H1 (cell line): Measurements from ENCODE around the gene LPP. TPM values are rescaled to one million over a fixed set of nuclear protein-coding genes. Genes with fewer than 3 reads are reported as not detected.

ENCODE experiments used
- CTCF ChIA-PET: fragments of 300-600 bp; sonication (Branson Sonifier 250); formaldehyde crosslinking; loops from one replicate; lab custom pipeline; 2021; ENCODE audit not compliant: partially characterized antibody; lab: Charles Lee
- POLR2A ChIA-PET: fragments of 300-600 bp; sonication (Branson Sonifier 250); formaldehyde crosslinking; loops from one replicate; lab custom pipeline; 2021; ENCODE audit warnings: inconsistent platforms; ENCODE audit not compliant: partially characterized antibody; lab: Charles Lee
- DNase-seq, 2 experiments: peaks; one replicate each; pipeline versions ENCODE4 v3.0.0 to v3.0.0-alpha.2; 2010 to 2022; ENCODE audit warnings: low spot score in 2 of 2, low read depth in 1 of 2, mixed read lengths in 1 of 2
- FAIRE-seq: peaks from 2 replicates; lab custom pipeline; 2011; peaks lifted over from hg19 to GRCh38; lab: Jason Lieb, UNC
- H2AFZ ChIP-seq: 2 replicates; pipeline ENCODE4 v1.8.1; 2012; ENCODE audit warnings: low read length, inconsistent platforms
- H2AK5ac ChIP-seq: 2 replicates; pipeline ENCODE4 v1.6.1; 2013; ENCODE audit warnings: low read depth, low read length
- H2BK120ac ChIP-seq: replicated peaks from 2 replicates; pipeline ENCODE3; 2013; ENCODE audit warnings: low read depth, low read length, inconsistent platforms
- H2BK12ac ChIP-seq: 2 replicates; pipeline ENCODE4 v1.6.1; 2013; ENCODE audit warnings: low read depth, low read length
- H2BK15ac ChIP-seq: 2 replicates; pipeline ENCODE4 v1.6.1; 2013; ENCODE audit warnings: low read length
- H2BK20ac ChIP-seq: 2 replicates; pipeline ENCODE4 v1.6.1; 2013; ENCODE audit warnings: low read length
- H2BK5ac ChIP-seq: 2 replicates; pipeline ENCODE4 v1.6.1; 2013; ENCODE audit warnings: low read depth, low read length
- H3K14ac ChIP-seq: 2 replicates; pipeline ENCODE4 v1.6.1; 2013; ENCODE audit warnings: inconsistent platforms; ENCODE audit not compliant: insufficient read length
- H3K18ac ChIP-seq: 2 replicates; pipeline ENCODE4 v1.6.1; 2013; ENCODE audit warnings: low read length; ENCODE audit errors: extremely low read depth
- H3K23ac ChIP-seq: 2 replicates; pipeline ENCODE4 v1.6.1; 2013; ENCODE audit warnings: inconsistent platforms; ENCODE audit not compliant: insufficient read length
- H3K23me2 ChIP-seq: 2 replicates; pipeline ENCODE4 v1.6.1; 2013; ENCODE audit warnings: low read depth, low read length
- H3K27ac ChIP-seq: 2 replicates; pipeline ENCODE4 v1.6.1; 2011; ENCODE audit warnings: low read depth, low read length, inconsistent platforms
- H3K27me3 ChIP-seq, 4 experiments: replicated peaks in 1 of 4; 1 replicate in 1 of 4; 2 replicates in 3 of 4; pipeline versions ENCODE4 v1.6.1 to v1.8.1; 2011 to 2013; ENCODE audit warnings: low read length in 3 of 4, mild to moderate bottlenecking in 3 of 4, inconsistent platforms in 2 of 4, mixed read lengths in 2 of 4, moderate library complexity in 1 of 4; ENCODE audit not compliant: control insufficient read depth in 3 of 4, insufficient read depth in 3 of 4; ENCODE audit errors: extremely low read depth in 1 of 4
- H3K36me3 ChIP-seq, 4 experiments: 2 replicates each; pipeline versions ENCODE4 v1.6.1 to v1.8.1; 2011 to 2013; ENCODE audit warnings: mild to moderate bottlenecking in 4 of 4, low read length in 3 of 4, moderate library complexity in 2 of 4, control low read depth in 1 of 4, inconsistent platforms in 1 of 4; ENCODE audit not compliant: insufficient read depth in 4 of 4, control insufficient read depth in 2 of 4
- H3K4ac ChIP-seq: replicated peaks from 2 replicates; pipeline ENCODE3; 2013; ENCODE audit warnings: low read length, low read depth, mixed read lengths, inconsistent platforms; ENCODE audit not compliant: insufficient read length
- H3K4me1 ChIP-seq, 4 experiments: replicated peaks in 1 of 4; 1 replicate in 1 of 4; 2 replicates in 3 of 4; pipeline versions ENCODE4 v1.6.1 to v1.8.1; 2011 to 2013; ENCODE audit warnings: low read length in 3 of 4, inconsistent platforms in 2 of 4, mixed read lengths in 1 of 4; ENCODE audit not compliant: insufficient read depth in 4 of 4, control insufficient read depth in 3 of 4
- H3K4me2 ChIP-seq, 2 experiments: 2 replicates each; pipeline versions ENCODE4 v1.6.1 to v1.8.1; 2011 to 2013; ENCODE audit warnings: low read depth in 2 of 2, low read length in 2 of 2, control low read depth in 1 of 2, inconsistent platforms in 1 of 2, mild to moderate bottlenecking in 1 of 2; ENCODE audit not compliant: insufficient read depth in 1 of 2
- H3K4me3 ChIP-seq, 4 experiments: fragments of 200-600, 300-600 bp in 1 of 4; sonication (generic), shearing (Covaris generic), sonication (Bioruptor Twin) in 1 of 4; 2 replicates each; pipeline versions ENCODE4 v1.5.1 to v1.8.1; 2011 to 2016; ENCODE audit warnings: low read length in 4 of 4, low read depth in 3 of 4, control low read depth in 2 of 4, inconsistent platforms in 2 of 4, mild to moderate bottlenecking in 2 of 4, mixed read lengths in 1 of 4, moderate library complexity in 1 of 4; ENCODE audit not compliant: insufficient read depth in 2 of 4; ENCODE audit errors: extremely low read depth in 1 of 4
- H3K56ac ChIP-seq: replicated peaks from 2 replicates; pipeline ENCODE3; 2013; ENCODE audit warnings: low read depth, mild to moderate bottlenecking, mixed read lengths, low read length, inconsistent platforms; ENCODE audit not compliant: insufficient read length
- H3K79me1 ChIP-seq: 2 replicates; pipeline ENCODE4 v1.6.1; 2013; ENCODE audit warnings: low read depth, low read length, control low read depth
- H3K79me2 ChIP-seq, 2 experiments: 2 replicates each; pipeline versions ENCODE4 v1.6.1 to v1.8.1; 2012 to 2013; ENCODE audit warnings: low read length in 2 of 2, mild to moderate bottlenecking in 2 of 2, inconsistent platforms in 1 of 2; ENCODE audit not compliant: insufficient read depth in 2 of 2, control insufficient read depth in 1 of 2
- H3K9ac ChIP-seq, 4 experiments: replicated peaks in 1 of 4; 1 replicate in 1 of 4; 2 replicates in 3 of 4; pipeline versions ENCODE4 v1.6.1 to v1.8.1; 2011 to 2013; ENCODE audit warnings: low read depth in 3 of 4, low read length in 3 of 4, control low read depth in 2 of 4, mild to moderate bottlenecking in 2 of 4, moderate library complexity in 2 of 4, inconsistent platforms in 1 of 4; ENCODE audit errors: extremely low read depth in 1 of 4
- H3K9me3 ChIP-seq, 2 experiments: 2 replicates each; pipeline versions ENCODE4 v1.6.1 to v1.8.1; 2012 to 2013; ENCODE audit warnings: mild to moderate bottlenecking in 2 of 2, moderate library complexity in 2 of 2, control low read depth in 1 of 2, inconsistent platforms in 1 of 2, low read depth in 1 of 2, low read length in 1 of 2, mixed read lengths in 1 of 2; ENCODE audit not compliant: insufficient read depth in 2 of 2
- H4K20me1 ChIP-seq, 2 experiments: replicated peaks in 1 of 2; 2 replicates each; pipeline versions ENCODE3 to v1.8.1; 2011 to 2013; ENCODE audit warnings: inconsistent platforms in 2 of 2, low read length in 2 of 2, mild to moderate bottlenecking in 1 of 2; ENCODE audit not compliant: insufficient read depth in 2 of 2, control insufficient read depth in 1 of 2
- H4K5ac ChIP-seq: 2 replicates; pipeline ENCODE4 v1.6.1; 2013; ENCODE audit warnings: low read length, low read depth, mixed read lengths, inconsistent platforms; ENCODE audit not compliant: insufficient read length
- H4K8ac ChIP-seq: 2 replicates; pipeline ENCODE4 v1.8.0; 2013; ENCODE audit warnings: mild to moderate bottlenecking, moderate library complexity, low read length, inconsistent platforms; ENCODE audit not compliant: insufficient read depth; ENCODE audit errors: extremely low read depth
- H4K91ac ChIP-seq: replicated peaks from 2 replicates; pipeline ENCODE3; 2013; ENCODE audit warnings: low read length, mixed read lengths, inconsistent platforms; ENCODE audit not compliant: insufficient read length
- ASH2L ChIP-seq: fragments of 200-600, 300-600 bp; sonication (generic); IDR thresholded peaks from one replicate; pipeline ENCODE4 v1.7.1; 2017; ENCODE audit warnings: low read length
- BCL11A ChIP-seq, 2 experiments: IDR thresholded peaks; one replicate each; pipeline ENCODE4 v1.6.1; 2011; ENCODE audit warnings: low read depth in 2 of 2, low read length in 2 of 2, mild to moderate bottlenecking in 2 of 2
- CTBP2 ChIP-seq: IDR thresholded peaks from 2 replicates; pipeline ENCODE4 v1.7.0; 2011; ENCODE audit warnings: borderline replicate concordance, mild to moderate bottlenecking, moderate library complexity, mixed read lengths, low read length; ENCODE audit not compliant: insufficient read depth, insufficient read length
- CTCF ChIP-seq, 3 experiments: IDR thresholded peaks; 1 replicate in 2 of 3; 2 replicates in 1 of 3; pipeline versions ENCODE4 v1.5.1 to v1.6.1; 2011; ENCODE audit warnings: low read length in 3 of 3, mild to moderate bottlenecking in 3 of 3, inconsistent platforms in 2 of 3, low read depth in 1 of 3, moderate library complexity in 1 of 3; ENCODE audit not compliant: insufficient read depth in 1 of 3; ENCODE audit errors: control extremely low read depth in 1 of 3
- FOSL1 ChIP-seq: IDR thresholded peaks from 2 replicates; pipeline ENCODE4 v1.6.1; 2011; ENCODE audit warnings: mild to moderate bottlenecking, low read depth, low read length, moderate library complexity; ENCODE audit not compliant: insufficient read depth
- JUND ChIP-seq: IDR thresholded peaks from 2 replicates; pipeline ENCODE4 v1.6.1; 2011; ENCODE audit warnings: mild to moderate bottlenecking, improper control_type of control experiment, low read length
- KDM5A ChIP-seq: fragments of 200-600 bp; IDR thresholded peaks from 2 replicates; pipeline ENCODE4 v1.7.1; 2012; ENCODE audit warnings: mild to moderate bottlenecking, low read length, inconsistent platforms, mixed read lengths
- NANOG ChIP-seq: IDR thresholded peaks from 2 replicates; pipeline ENCODE4 v1.6.1; 2011; ENCODE audit warnings: low read length, low read depth, mild to moderate bottlenecking, inconsistent platforms; ENCODE audit not compliant: insufficient read depth, poor library complexity, severe bottlenecking
- POLR2A ChIP-seq, 2 experiments: IDR thresholded peaks; 1 replicate in 1 of 2; 2 replicates in 1 of 2; pipeline ENCODE4 v1.6.1; 2011; ENCODE audit warnings: low read depth in 2 of 2, low read length in 2 of 2, mild to moderate bottlenecking in 2 of 2; ENCODE audit errors: control extremely low read depth in 1 of 2
- RFX5 ChIP-seq: IDR thresholded peaks from 2 replicates; pipeline ENCODE4 v1.6.1; 2011; ENCODE audit warnings: low read depth, low read length, improper control_type of control experiment, borderline replicate concordance
- SIX5 ChIP-seq: IDR thresholded peaks from 2 replicates; pipeline ENCODE4 v1.6.1; 2011; ENCODE audit warnings: mild to moderate bottlenecking, low read depth, low read length
- SP1 ChIP-seq: IDR thresholded peaks from 2 replicates; pipeline ENCODE4 v1.6.1; 2011; ENCODE audit warnings: low read depth, low read length
- polyA plus RNA-seq, 7 experiments: library from polyadenylated mRNA; depleted of rRNA in 3 of 7; stranded (reverse) in 5 of 7; unstranded in 2 of 7; fragments of >200 nt in 5 of 7; fragments of 200-250 nt in 2 of 7; gene quantifications; 1 replicate in 5 of 7; 2 replicates in 1 of 7; 4 replicates in 1 of 7; pipeline versions ENCODE4 v1.2.1 to v1.2.3, GENCODE V29; 2011 to 2013; ENCODE audit warnings: missing spikeins in 2 of 7, mixed read lengths in 2 of 7
- total RNA-seq: library from RNA; stranded (reverse); fragmentation: NEBNext Ultra II Directional; extraction: Animal tissue kit (Norgen Biotek cat#: 25700); gene quantifications from 2 replicates; pipeline ENCODE4 v1.2.1, GENCODE V29; 2021

The LPP gene
- total and polyA plus RNA-seq, 2 of the 8 experiments (the other 6 are each of a cell fraction or from before 2014, with no cell fraction given): 10.0 to 53.3 TPM

- Histone ChIP-seq H3K18ac (no peak overlapping the region), H3K36me3 (peaks cover 0 to 2% (median 0%) of the 10 kb centered on the region in 4 experiments; a peak in 1 of 8 replicates), H3K9me3 (no peaks in the 10 kb centered on the region), H3K14ac (no peak overlapping the region), H2BK5ac (no peak overlapping the region), H3K4me2 (no peak overlapping the region), H2BK20ac (no peak overlapping the region), H3K27ac (no peak overlapping the region), H4K5ac (no peak overlapping the region), H3K4me3 (no peak overlapping the region), H3K27me3 (no peaks in the 10 kb centered on the region), H2BK12ac (no peak overlapping the region), H3K9ac (no peak overlapping the region), H4K91ac (no peak overlapping the region), H3K23me2 (no peaks in the 10 kb centered on the region), H3K79me1 (no peaks in the 10 kb centered on the region), H4K8ac (no peak overlapping the region), H2AFZ (no peak overlapping the region), H4K20me1 (no peaks in the 10 kb centered on the region), H3K56ac (no peak overlapping the region), H2AK5ac (no peak overlapping the region), H3K4ac (no peak overlapping the region), H2BK120ac (no peak overlapping the region), H3K23ac (no peak overlapping the region), H3K79me2 (no peaks in the 10 kb centered on the region), H3K4me1 (no peaks in the 10 kb centered on the region), H2BK15ac (no peak overlapping the region)
- DNase-seq: no peak
- POLR2A ChIA-PET: interaction anchor here (0.6 kb wide), 1 partner anchor 152 kb away, joined by 3 read pairs; no protein-coding TSS in a partner anchor
- CTCF ChIA-PET: interaction anchor here (0.6 to 3.3 kb wide), 4 partner anchors 15 to 1031 kb away, joined by 3 to 11 read pairs (median 4); no protein-coding TSS in a partner anchor
- FAIRE-seq: no peak
- TF ChIP-seq NANOG (no peak), SIX5 (no peak), BCL11A (IDR thresholded peaks at IDR 0.05; ENCODE audit: low read depth in 2 of 2, low read length in 2 of 2) (no peak), SP1 (no peak), ASH2L (no peak), FOSL1 (no peak), RFX5 (no peak), JUND (no peak), CTBP2 (no peak), POLR2A (IDR thresholded peaks at IDR 0.05; ENCODE audit: control extremely low read depth in 1 of 2, low read depth in 2 of 2, low read length in 2 of 2) (no peak), KDM5A (no peak), CTCF (IDR thresholded peaks at IDR 0.05; ENCODE audit: control extremely low read depth in 1 of 3, insufficient read depth in 1 of 3, low read depth in 1 of 3, low read length in 3 of 3) (no peak)
Measured at GRCh38 chr3:188881954-188882641, 728.1 kb downstream of the LPP start.
